OCI-LY1 (cell line): Measurements from ENCODE around the gene FSTL3.

Source experiments
- H2AFZ ChIP-seq: fragments of 200-600 bp; sonication (generic), shearing (Covaris generic); 2 replicates; pipeline ENCODE4 v1.6.0; 2014; ENCODE audit warnings: antibody characterized with exemption, mild to moderate bottlenecking, low read length
- H3F3A ChIP-seq: fragments of 200-600 bp; sonication (generic), shearing (Covaris generic); 2 replicates; pipeline ENCODE4 v1.6.0; 2014; ENCODE audit warnings: mild to moderate bottlenecking, antibody characterized with exemption, low read length, moderate library complexity; ENCODE audit not compliant: insufficient read depth
- H3K27ac ChIP-seq: fragments of 200-600 bp; sonication (generic); 2 replicates; pipeline ENCODE4 v1.5.1; 2014; ENCODE audit warnings: low read length, mixed run types, mild to moderate bottlenecking, low read depth; ENCODE audit not compliant: poor library complexity, severe bottlenecking
- H3K27me3 ChIP-seq: fragments of 200-600 bp; sonication (generic); 2 replicates; pipeline ENCODE4 v1.6.0; 2014; ENCODE audit warnings: antibody characterized with exemption, mild to moderate bottlenecking, low read length, moderate library complexity; ENCODE audit not compliant: insufficient read depth
- H3K36me3 ChIP-seq: fragments of 200-600 bp; sonication (generic); 2 replicates; pipeline ENCODE4 v1.6.1; 2014; ENCODE audit warnings: mild to moderate bottlenecking, antibody characterized with exemption, low read length, moderate library complexity, mixed read lengths; ENCODE audit not compliant: insufficient read depth
- H3K4me1 ChIP-seq: fragments of 200-600 bp; sonication (generic); 2 replicates; pipeline ENCODE4 v1.5.1; 2014; ENCODE audit warnings: mild to moderate bottlenecking, low read length, moderate library complexity; ENCODE audit not compliant: insufficient read depth, severe bottlenecking
- H3K4me2 ChIP-seq: fragments of 200-600 bp; sonication (generic), shearing (Covaris generic); 2 replicates; pipeline ENCODE4 v1.6.1; 2014; ENCODE audit warnings: low read length
- H3K4me3 ChIP-seq: fragments of 200-600 bp; sonication (generic); 2 replicates; pipeline ENCODE4 v1.5.1; 2014; ENCODE audit warnings: low read length, low read depth, mild to moderate bottlenecking, mixed read lengths; ENCODE audit not compliant: poor library complexity, severe bottlenecking
- H3K79me2 ChIP-seq: fragments of 200-600 bp; shearing (Covaris generic); 2 replicates; pipeline ENCODE4 v1.6.1; 2016; ENCODE audit warnings: mixed run types, low read length, mixed read lengths; ENCODE audit not compliant: insufficient read depth
- H3K9ac ChIP-seq: fragments of 200-600 bp; sonication (generic), shearing (Covaris generic); 2 replicates; pipeline ENCODE4 v1.6.1; 2014; ENCODE audit warnings: mild to moderate bottlenecking, low read length, mixed read lengths
- H3K9me2 ChIP-seq: fragments of 200-600 bp; sonication (generic), shearing (Covaris generic); 2 replicates; pipeline ENCODE4 v1.6.1; 2014; ENCODE audit warnings: low read depth, mild to moderate bottlenecking, low read length, mixed read lengths
- H3K9me3 ChIP-seq: fragments of 200-600 bp; shearing (Covaris generic); 2 replicates; pipeline ENCODE4 v1.6.1; 2014; ENCODE audit warnings: low read length, mixed read lengths
- H4K20me1 ChIP-seq: fragments of 200-600 bp; sonication (generic), shearing (Covaris generic); 2 replicates; pipeline ENCODE4 v1.6.0; 2016; ENCODE audit warnings: mild to moderate bottlenecking, low read length; ENCODE audit not compliant: insufficient read depth
- CTCF ChIP-seq: fragments of 200-600 bp; sonication (generic), shearing (Covaris generic); IDR thresholded peaks from 2 replicates; pipeline ENCODE4 v1.5.1; 2017; ENCODE audit warnings: mild to moderate bottlenecking, antibody characterized with exemption, low read length, moderate library complexity, mixed read lengths
- EZH2 ChIP-seq: fragments of 200-600 bp; sonication (generic), shearing (Covaris generic); IDR thresholded peaks from 2 replicates; pipeline ENCODE4 v1.8.0; 2017; ENCODE audit warnings: borderline replicate concordance, mixed run types, mild to moderate bottlenecking, antibody characterized with exemption, low read length, moderate library complexity, mixed read lengths

FSTL3 gene

DNA sequence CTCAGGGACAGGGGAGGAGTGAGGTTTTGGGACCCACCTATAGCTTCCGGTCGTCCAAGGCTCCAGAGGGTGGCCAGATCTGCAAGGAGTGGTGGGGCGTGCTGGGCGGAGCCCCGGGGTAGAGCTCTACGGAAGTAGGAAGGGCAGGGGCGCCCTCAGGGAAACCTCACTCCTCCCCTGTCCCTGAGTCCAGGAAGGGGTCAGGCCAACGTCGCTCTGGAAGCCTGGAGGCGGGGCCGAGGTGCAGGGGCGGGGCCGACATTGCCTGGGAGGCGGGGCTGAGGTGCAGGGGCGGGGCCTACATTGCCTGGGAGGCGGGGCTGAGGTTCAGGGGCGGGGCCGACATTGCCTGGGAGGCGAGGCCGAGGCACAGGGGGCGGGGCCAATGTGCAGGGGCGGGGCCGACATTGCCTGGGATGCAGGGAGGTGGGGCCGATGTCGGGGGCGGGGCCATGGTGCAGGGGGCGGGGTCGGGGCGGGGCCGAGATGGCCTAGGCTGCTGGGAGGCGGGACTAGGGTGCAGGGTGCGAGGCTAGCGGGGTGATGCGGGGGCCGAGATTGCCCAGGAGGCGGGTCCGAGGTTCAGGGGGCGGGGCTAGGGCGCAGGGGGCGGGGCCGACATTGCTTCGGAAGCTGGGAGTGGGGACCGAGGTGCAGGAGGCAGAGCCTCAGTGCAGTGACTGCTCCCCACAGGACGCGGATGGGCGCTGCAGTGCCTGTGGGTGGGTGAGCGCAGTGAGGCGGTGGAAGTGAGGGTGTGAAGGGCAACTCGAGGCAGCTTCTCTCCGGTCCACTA lies 27.7 kb downstream of the FSTL3 start:
- Histone ChIP-seq H3K27ac (no peak overlapping the region), H3K36me3 (no peaks in the 10 kb centered on the region; the same call in 1 of the 2 replicates), H3K4me1 (no peaks in the 10 kb centered on the region), H3K4me3 (no peak overlapping the region), H3K9me3 (no peaks in the 10 kb centered on the region), H4K20me1 (no peaks in the 10 kb centered on the region), H3F3A (no peaks in the 10 kb centered on the region), H3K9ac (no peak overlapping the region), H3K79me2 (no peaks in the 10 kb centered on the region), H3K9me2 (no peaks in the 10 kb centered on the region), H3K27me3 (no peaks in the 10 kb centered on the region; the same call in 1 of the 2 replicates), H2AFZ (no peak overlapping the region), H3K4me2 (no peak overlapping the region)
- TF ChIP-seq EZH2, result no peak
- TF ChIP-seq CTCF, result no peak

DNA sequence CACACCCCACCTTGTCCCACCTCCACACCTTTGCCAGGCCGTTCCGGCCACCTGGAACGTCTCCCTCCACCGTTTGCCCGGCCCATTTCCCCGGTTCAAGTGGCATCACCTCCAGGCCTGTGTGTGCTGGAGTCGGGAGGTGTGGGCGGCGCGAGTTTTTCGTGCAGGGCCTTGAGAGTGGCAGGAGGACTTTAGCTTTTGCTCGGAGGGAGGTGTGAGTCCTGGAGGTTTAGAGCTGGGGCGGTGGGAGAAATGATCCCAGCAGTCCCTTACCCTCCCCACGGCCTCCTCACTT lies 28.2 kb downstream of the FSTL3 start:
- no peaks in the 10 kb centered on the region; the same call in 1 of the 2 replicates for H3K27me3 ChIP-seq
- no peaks in the 10 kb centered on the region for H3K9me2 ChIP-seq
- H3F3A ChIP-seq, result no peaks in the 10 kb centered on the region
- H3K4me3 ChIP-seq, result no peak overlapping the region
- no peaks in the 10 kb centered on the region for H3K9me3 ChIP-seq
- no peak overlapping the region for H3K27ac ChIP-seq
- H3K36me3 ChIP-seq, result no peaks in the 10 kb centered on the region; the same call in 1 of the 2 replicates
- no peak overlapping the region for H2AFZ ChIP-seq
- TF ChIP-seq CTCF, result no peak
- TF ChIP-seq EZH2, result no peak
- no peak overlapping the region for H3K9ac ChIP-seq
- no peaks in the 10 kb centered on the region for H3K79me2 ChIP-seq
- no peak overlapping the region for H3K4me2 ChIP-seq
- H4K20me1 ChIP-seq, result no peaks in the 10 kb centered on the region
- H3K4me1 ChIP-seq, result no peaks in the 10 kb centered on the region

GRCh38 chr19:708154-709143 lies 32.3 kb downstream of the FSTL3 start, which contains the start of gene PALM:
Gene PALM (plus strand): TSS chr19:708935. CDS start chr19:709147, 212 bp downstream.
- H3K79me2 ChIP-seq, result no peaks in the 10 kb centered on the region
- H2AFZ ChIP-seq, result no peak within 1 kb of the TSS
- H3K27ac ChIP-seq, result no peak within 1 kb of the TSS
- no peaks in the 10 kb centered on the region for H3F3A ChIP-seq
- no peaks in the 10 kb centered on the region; the same call in 1 of the 2 replicates for H3K36me3 ChIP-seq
- H4K20me1 ChIP-seq, result no peaks in the 10 kb centered on the region
- no peaks in the 10 kb centered on the region for H3K4me1 ChIP-seq
- no peak within 1 kb of the TSS for H3K4me3 ChIP-seq
- no peak within 1 kb of the TSS for H3K9ac ChIP-seq
- TF ChIP-seq CTCF (no peak), EZH2 (no peak)
- H3K9me2 ChIP-seq, result no peaks in the 10 kb centered on the region
- peaks cover 4% of the 10 kb centered on the region; the same call in 1 of the 2 replicates for H3K27me3 ChIP-seq
- H3K4me2 ChIP-seq, result no peak within 1 kb of the TSS
- H3K9me3 ChIP-seq, result no peaks in the 10 kb centered on the region
